ENCODE data around the gene MOBP.

MOBP gene

DNA sequence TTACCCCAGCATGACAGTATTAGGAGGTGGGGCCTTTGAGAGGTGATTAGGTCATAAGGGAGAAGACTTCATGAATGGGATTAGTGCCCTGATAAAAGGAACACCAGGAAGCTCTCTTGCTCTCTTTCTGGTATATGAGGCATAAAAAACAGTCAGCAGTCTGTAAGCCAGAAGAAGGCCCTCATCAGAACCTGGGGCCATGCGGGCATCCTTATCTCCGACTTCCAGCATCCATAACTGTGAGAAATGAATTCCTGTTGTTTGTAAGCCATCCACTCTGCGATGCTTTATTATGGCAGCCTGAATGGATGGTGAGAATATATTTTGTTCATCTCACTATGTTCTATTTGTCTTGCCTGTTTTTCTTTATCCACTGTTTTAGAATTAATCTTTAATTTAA lies 17.7 kb upstream of the MOBP start:
- POLR2A ChIA-PET = no interaction called here
- H3K4me1 ChIP-seq (ENCODE audit: control insufficient read depth, insufficient read depth, low read length) = no peaks in the 10 kb centered on the region
- TF ChIP-seq ZNF184 (tag by site-specific recombination; IDR thresholded peaks at IDR 0.05) (no peak), ZNF571 (tag by site-specific recombination; IDR thresholded peaks at IDR 0.05) (no peak), ZNF121 (tag by site-specific recombination; IDR thresholded peaks at IDR 0.05) (no peak), ZNF426 (tag by site-specific recombination; IDR thresholded peaks at IDR 0.05) (no peak), ZBTB49 (tag by site-specific recombination; IDR thresholded peaks at IDR 0.05; ENCODE audit: low read depth) (no peak), KLF16 (tag by site-specific recombination; IDR thresholded peaks at IDR 0.05) (no peak), ZBTB44 (tag by site-specific recombination; IDR thresholded peaks at IDR 0.05) (no peak), ZNF175 (tag by site-specific recombination; IDR thresholded peaks at IDR 0.05) (no peak), MYNN (tag by site-specific recombination; IDR thresholded peaks at IDR 0.05; ENCODE audit: borderline replicate concordance) (no peak), ZNF433 (tag by site-specific recombination; IDR thresholded peaks at IDR 0.05; ENCODE audit: low read depth) (no peak), ZFP41 (tag by site-specific recombination; IDR thresholded peaks at IDR 0.05; ENCODE audit: borderline replicate concordance) (no peak), ZNF837 (tag by site-specific recombination; IDR thresholded peaks at IDR 0.05) (no peak), ZIC2 (tag by site-specific recombination; IDR thresholded peaks at IDR 0.05) (no peak), ZNF580 (tag by site-specific recombination; IDR thresholded peaks at IDR 0.05) (no peak), ZNF518A (tag by site-specific recombination; conservative IDR thresholded peaks at IDR 0.05; ENCODE audit: low read depth) (no peak), ZNF658 (tag by site-specific recombination; IDR thresholded peaks at IDR 0.05) (no peak), ZNF585B (tag by site-specific recombination; IDR thresholded peaks at IDR 0.05) (no peak), SCRT2 (tag by site-specific recombination; IDR thresholded peaks at IDR 0.05) (no peak), ZBTB8A (tag by site-specific recombination; IDR thresholded peaks at IDR 0.05) (no peak)
- TF ChIP-seq, protein P1, sequence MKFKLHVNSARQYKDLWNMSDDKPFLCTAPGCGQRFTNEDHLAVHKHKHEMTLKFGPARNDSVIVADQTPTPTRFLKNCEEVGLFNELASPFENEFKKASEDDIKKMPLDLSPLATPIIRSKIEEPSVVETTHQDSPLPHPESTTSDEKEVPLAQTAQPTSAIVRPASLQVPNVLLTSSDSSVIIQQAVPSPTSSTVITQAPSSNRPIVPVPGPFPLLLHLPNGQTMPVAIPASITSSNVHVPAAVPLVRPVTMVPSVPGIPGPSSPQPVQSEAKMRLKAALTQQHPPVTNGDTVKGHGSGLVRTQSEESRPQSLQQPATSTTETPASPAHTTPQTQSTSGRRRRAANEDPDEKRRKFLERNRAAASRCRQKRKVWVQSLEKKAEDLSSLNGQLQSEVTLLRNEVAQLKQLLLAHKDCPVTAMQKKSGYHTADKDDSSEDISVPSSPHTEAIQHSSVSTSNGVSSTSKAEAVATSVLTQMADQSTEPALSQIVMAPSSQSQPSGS (tag by site-specific recombination; IDR thresholded peaks at IDR 0.05; ENCODE audit: low read depth) = no peak
- no peak overlapping the region for H3K27ac ChIP-seq (ENCODE audit: extremely low read depth, low read depth, low read length)
- CTCF ChIA-PET = interaction anchor here (0.6 to 8.3 kb wide), 2 partner anchors 11 to 49 kb away, joined by 4 to 86 read pairs; no protein-coding TSS in a partner anchor
- no peaks in the 10 kb centered on the region for H3K9me3 ChIP-seq (ENCODE audit: control insufficient read depth, insufficient read depth, low read depth, low read length)
- no peak overlapping the region for H3K4me3 ChIP-seq (ENCODE audit: low read depth, low read length)
- no peaks in the 10 kb centered on the region for H3K36me3 ChIP-seq (ENCODE audit: control insufficient read depth in 2 of 2, insufficient read depth in 1 of 2, low read length in 2 of 2)

Data from HEK293 (cell line).